SKM-1 (cell line): ENCODE results near the gene GNG7.
A peak's percentile ranks its signal among the peaks of the same experiment; 100 is the strongest.
"Not testable (repeated sequence)": the region's sequence is repeated elsewhere in the genome, so short reads cannot be mapped to it uniquely, and the experiment has no call there.

Experiments
- DNase-seq: peaks from one replicate; lab custom pipeline; 2025; ENCODE audit not compliant: unreplicated experiment; lab: John Stamatoyannopoulos, UW

Gene GNG7

DNA sequence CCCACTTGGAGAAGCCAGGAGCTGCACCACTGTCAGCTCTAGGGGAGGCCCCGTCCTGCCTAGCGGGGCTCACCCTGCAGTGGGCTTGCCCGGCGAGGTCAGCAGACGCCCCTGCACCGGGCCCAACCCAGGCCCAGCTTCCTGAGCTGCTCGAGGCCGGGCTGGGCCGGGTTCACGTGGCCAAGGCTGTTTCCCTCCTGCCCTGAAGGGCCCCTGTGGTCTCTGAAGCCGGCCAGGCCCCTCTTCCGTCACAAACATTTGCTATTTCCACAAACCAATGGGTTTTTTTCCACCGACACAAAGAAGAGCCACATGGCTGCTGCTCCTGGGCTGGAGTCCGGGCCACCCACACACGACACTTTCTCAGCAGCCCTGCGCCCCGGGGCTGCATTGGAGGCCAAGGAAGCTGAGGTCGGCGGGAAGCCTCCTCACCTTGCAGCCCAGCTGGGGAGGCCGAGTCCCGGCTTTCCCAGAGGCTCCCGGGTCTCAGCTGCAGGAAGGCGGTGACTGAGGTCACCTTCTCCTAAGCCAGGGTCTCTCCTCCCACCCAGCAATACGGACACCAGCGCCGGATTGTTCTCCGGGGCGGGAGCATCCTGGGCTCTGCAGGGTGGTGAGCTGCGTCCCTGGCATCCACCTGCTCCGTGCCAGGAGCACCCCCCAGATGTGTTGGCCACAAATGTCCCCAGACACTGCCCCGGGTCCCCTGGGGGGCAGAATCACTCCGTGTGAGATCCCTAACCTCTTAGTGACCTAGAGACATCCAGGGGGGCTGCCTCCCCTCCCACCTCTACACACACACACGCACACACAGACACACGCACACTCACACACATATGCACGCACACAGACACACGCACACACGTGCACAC is 146.0 kb downstream of the GNG7 start:
- DNase-seq = no peak

DNA sequence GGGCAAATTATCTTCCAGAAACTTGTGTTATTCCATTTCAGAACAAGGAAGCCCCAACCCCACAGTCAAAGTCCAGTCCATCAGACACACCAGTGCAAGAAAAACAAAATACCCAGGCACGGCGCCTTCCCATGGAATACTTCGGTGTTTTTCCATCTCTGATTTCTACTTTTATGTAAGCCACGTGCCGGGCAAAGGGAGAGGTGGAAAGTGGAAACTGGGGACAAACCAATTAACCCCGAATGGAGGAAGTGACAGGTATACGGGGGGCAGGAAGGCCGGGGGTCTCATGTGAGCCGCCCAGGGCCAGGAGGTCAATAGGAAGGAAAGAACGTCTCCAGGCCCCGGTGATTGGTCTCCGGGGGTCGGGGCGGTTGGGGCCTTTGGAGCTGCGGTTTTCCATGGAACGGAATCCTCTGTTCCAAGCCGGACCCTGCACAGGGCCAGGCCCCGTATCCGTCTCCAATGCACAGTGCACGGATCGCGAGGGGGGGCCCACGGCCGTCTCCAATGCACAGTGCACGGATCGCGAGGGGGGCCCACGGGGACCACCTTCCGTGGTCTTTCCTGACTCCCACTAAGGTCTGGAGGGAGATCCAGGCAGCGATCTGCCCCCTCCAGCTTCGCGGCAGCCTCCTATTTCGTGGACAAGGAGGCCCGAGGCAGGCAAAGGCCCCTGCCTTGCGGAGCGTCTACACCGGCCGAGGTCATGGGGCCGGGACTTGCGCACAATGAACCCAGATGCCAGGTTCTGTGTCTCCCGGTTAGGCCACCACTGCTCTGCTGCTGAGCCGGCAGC is 146.9 kb downstream of the GNG7 start:
- DNase-seq = no peak

DNA sequence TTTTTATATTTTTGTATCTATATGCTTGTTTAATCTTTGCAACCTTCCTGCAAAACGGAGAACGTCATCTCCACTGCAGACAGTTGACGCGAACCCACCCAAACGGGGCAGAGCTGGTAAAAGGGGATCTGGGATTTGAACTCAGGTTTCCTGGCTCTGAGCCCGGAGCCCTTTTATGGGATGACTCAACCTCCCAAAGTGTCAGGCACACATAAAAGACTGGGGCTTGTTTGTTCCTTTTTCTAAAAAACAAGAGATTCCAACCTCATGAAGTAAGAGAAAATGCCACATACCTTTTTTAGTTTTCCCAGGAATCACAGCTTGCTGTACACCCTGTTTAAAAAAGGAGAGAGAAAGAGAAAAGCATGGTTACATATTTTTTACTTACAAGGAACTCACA is 147.6 kb downstream of the GNG7 start:
- DNase-seq = no peak

DNA sequence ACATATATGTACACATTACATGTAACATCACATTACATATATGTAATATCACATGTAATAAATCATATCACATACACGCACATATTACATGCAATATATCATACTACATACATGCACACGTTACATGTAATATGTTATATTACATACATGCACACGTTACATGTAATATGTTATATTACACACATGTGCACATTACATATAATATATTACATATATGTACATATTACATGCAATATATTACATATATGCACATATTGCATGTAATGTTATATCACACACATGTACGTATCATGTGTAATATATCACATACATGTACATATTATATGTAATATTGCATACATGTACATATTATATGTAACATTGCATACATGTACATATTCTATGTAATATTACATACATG is 149.0 kb downstream of the GNG7 start:
- no peak for DNase-seq

DNA sequence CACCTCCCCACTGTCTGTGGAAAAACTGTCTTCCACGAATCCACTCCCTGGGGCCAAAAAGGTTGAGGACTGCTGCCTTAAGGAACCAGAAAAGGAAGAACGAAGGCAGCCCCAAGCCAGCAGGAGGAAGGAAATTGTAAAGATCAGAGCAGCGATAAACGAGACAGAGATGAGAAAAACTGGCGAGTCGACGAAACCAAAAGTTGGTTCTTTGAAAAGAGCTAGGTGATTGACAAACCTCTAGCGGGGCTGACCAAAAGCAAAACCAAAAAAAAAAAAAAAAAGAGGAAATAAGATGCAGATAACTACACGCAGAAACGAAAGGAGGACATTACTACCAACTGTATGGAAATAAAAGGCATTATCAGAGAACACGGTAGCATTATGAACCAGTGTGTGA is 149.6 kb downstream of the GNG7 start:
- peak; percentile 80 for DNase-seq

DNA sequence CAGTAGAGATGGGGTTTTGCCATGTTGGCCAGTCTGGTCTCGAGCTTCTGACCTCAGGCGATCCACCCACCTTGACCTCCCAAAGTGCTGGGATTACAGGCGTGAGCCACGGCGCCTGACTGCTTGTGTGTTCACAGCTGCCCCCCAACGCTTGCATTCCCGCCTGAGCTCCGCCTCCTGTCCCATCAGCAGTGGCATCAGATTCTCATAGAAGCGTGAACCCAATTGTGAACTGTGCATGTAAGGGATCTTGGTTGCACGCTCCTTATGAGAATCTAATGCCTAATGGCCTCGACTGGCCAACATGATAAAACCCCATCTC is 150.7 kb downstream of the GNG7 start:
- DNase-seq = no peak

DNA sequence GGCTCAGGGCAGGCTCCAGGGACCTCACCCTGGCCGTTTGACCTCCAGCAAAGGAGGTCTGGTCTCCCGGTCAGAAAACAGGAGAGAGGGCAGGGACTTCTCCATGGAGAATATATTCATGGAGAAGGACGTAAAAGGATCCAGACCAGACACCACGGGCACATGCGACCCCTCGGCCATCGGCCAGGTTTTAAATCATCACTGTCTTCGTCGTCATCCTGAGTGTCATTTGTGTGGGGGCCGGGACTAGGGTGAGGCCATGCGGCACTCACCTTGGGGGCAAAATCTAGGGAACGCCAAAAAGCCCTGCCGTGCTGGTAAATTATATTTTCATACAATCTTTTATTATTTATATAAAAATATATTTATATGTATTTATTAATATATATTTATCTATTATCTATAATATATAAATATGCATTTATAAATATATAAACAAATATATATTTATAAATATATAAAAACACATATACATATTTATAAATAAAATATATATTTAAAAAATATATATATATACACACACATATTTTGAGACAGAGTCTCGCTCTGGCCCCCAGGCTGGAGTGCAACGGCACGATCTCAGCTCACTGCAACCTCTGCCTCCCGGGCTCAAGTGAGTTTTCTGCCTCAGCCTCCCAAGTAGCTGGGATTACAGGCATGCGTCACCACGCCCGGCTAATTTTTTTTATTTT is 151.2 kb downstream of the GNG7 start:
- DNase-seq = no peak

DNA sequence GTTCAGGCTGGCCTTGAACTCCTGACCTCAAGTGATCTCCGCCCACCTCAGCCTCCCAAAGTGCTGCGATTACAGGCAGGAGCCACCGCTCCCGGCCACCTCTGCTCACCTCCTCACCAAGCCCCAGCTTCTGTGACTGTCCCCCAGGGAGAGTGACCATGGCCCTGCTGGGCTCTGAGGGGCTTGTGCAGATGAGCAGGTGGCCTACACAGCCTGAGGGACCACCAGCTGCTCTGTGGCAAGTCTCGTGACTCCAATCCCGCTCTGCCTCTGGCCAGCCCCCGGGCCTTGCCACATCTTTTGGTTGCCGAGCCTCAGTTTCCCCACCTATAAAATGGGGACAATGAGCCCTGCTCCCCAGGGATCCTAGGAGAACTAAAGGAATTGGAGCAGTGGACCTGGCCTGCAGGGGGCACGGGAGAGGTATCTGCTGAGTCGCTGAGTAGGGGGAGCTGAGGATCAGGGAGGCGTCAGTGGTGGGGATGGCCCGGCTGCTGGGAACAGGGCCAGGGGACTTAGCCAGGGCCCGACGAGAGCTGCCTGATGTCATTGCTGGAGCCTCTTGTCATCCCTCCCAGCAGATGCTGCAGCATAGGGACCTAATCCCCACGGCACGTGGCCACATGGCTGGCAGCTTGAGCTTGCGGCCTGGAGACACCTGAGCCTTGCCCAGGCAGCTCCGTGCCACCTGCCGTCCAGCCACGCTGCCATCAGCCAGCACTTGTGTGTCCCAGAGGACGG is 151.9 kb downstream of the GNG7 start:
- no peak for DNase-seq

DNA sequence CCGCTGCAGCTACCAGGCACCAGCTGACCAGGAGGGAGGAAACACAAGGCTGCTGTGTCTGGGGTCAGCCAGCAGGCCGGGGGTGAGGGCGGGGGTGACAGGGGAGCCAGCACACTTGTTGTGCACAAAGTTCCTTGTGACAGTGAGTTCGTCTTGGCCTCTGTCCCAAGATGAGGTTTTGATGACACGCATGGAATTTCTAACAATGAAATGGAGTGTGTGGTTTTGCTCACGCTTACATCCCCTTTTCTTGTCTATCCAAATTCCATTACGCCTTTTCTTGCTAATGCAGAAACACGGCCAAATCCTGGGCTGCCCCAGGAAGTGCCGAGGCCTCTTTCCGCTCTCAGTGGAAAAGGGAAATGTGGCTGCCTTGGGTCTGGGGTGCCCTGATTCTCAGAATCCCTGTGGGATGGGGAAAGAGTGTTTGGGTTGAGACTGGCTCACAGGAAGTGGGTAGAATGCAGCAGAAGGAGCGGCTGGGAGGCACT is 152.7 kb downstream of the GNG7 start:
- peak; percentile 67 for DNase-seq

DNA sequence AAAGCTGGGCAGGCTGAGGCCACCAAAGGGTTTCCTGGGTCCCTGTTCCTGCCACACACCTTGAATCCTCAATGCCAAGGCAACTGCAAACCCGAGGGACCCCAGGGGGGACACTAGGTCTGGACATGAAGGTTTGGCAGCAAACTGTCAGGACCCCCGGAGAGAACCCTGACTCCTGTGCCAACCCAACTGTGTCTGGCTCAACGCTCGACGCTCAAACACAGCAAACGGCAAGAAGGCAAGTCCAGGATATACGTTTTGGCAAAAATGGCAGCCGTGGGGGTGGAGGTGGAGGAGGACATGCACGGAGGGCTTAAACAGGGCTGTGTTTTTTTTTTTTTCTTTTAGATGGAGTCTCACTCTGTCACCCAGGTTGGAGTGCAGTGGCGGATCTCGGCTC is 153.5 kb downstream of the GNG7 start:
- DNase-seq = no peak

DNA sequence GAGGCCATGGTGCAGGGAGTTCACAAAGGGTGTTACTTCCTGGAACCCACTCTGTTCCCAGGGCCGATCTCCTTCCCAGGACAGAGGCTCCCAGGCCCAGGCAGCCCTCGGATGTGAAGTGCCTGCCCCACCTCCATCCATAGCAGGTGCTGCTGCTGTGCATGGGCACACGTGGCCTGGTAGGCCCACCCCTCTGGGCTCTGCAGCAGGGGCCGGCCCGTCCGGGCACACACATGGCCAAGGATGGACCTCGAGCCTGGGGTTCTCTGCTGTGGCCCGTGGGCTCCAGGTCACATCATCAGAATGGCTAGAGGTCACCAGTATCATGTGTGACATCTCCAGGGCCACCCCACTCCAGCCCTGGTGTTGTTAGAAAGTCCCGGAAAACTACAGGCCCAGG is 154.8 kb downstream of the GNG7 start:
- DNase-seq = no peak

DNA sequence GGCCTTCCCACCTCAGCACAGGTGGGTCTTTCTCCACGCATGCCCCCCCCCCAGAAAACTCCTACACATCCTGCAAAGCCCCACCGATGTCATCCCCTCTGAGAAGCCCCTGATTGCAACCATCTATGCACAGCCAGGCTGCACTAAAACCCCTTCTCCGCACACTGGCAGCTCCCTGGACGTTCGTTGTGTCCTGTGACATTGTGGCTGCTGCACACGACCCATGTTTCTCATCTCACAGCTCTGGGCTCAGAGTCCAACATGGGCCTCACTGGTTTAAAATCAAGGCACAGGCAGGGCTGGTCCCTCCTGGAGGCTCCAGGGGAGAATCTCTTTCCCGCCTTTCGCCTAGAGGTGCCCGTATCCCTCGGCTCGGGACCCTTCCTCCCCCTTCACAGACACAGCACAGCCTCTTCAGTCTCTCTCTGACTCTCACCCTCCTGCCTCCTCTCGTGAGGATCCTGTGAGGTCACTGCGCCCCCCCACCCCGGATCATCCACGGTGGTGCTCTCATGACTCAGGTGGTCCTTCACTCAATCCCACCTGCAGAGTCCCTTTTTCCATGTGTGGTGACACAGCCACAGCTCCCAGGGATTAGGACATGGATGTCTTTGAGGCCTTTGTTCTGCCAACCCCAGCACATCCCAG is 155.3 kb downstream of the GNG7 start:
- no peak for DNase-seq

DNA sequence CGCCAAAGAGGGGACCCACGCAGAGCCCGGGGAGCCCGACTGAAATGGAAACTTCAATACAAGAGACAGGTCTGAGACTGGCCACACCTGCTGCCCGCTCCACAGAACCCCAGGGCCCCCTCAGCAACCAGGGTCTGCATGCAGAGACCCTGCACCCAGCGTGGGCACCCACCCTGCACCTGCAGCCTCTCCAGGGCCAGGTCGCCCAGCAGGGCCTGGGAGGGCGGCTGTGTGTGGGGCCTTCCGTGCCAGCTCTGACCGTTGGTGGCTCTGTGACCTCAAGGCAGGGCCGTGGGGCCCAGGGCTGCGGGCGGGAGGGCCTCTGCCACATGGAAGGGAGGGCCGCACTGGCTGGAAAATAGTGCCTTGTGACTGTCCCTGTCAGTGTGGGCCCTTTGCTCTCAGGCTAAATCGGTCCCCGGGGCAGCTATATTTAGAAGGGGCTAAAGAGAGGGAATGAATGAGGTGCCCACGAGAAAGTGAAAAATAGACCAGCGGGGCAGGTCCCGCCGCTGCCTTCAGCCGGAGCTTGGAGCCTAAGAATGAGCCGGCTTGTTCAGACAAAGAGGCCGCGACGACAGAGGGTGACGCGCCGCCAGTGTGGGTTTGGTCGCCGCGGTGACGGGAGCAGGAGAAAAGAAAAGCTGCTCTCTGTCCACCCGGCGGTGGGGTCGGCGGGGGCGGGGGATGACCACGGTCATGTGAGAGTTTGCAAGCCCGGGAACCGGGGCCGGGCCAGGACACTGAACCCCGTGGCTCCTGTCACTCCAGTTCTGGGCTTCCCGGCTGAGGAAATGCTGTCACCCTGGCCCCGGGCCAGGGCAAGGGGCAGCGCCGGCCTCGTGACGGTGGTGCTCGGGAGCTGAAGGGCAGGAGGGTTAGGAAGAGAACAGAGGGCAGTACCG is 156.1 kb downstream of the GNG7 start:
- peak; percentile 57 for DNase-seq

DNA sequence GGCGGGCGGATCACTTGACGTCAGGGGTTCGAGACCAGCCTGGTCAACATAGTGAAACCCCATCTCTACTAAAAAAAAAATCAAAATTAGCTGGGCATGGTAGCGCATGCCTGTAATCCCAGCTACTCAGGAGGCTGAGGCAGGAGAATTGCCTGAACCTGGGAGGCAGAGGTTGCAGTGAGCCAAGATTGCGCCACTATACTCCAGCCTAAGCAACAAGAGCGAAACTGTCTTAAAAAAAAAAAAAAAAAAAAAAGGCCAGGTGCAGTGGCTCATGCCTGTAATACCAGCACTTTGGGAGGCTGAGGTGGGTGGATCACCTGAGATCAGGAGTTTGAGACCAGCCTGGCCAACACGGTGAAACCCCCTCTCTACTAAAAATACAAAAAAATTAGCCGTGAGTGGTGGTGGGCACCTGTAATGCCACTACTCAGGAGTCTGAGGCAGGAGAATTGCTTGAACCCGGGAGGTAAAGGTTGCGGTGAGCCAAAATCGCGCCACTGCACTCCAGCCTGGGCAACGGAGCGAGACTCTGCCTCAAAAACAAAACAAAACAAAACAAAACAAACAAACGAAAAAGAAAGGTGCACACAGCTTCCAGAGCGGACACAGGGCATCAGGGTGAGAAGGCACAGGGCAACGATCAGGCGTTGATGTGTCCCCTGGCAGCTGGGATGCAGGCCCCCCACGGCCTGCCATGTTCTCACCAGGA is 156.9 kb downstream of the GNG7 start:
- not testable (repeated sequence) for DNase-seq

DNA sequence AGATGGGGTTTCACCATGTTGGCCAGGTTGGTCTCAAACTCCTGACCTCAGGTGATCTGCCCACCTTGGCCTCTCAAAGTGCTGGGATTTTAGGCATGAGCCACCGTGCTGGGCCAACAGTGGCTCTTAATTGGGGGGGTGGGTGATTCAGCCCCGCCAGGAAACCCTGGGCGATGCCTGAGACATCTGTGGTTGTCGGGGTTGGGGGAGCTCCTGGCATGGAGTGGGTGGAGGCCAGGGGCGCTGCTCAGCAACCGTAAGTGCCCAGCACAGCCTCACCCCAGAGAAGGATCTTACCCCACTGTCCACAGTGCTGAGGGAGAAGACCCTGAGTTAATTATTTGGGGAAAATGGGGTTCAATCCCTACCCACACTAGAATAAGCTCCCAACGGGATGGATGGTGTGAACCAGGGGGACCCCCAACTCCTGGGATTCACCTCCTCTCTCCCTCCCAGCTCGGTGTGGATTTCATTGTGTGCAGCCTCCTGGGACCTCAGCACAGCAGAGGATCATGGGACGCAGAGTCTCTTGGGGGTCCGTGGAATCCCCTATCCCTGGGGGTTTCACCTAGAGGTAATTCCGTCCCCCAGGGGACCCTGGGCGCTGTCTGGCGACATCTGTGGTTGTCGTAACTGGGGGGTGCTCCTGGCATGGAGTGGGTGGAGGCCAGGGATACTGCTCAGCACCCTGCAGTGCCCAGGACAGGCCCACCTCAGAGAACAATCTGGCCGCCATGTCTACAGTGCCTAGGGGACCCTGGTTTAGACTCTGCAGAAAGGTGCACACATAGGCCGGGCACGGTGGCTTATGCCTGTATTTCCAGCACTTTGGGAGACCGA is 157.7 kb downstream of the GNG7 start:
- no peak for DNase-seq

DNA sequence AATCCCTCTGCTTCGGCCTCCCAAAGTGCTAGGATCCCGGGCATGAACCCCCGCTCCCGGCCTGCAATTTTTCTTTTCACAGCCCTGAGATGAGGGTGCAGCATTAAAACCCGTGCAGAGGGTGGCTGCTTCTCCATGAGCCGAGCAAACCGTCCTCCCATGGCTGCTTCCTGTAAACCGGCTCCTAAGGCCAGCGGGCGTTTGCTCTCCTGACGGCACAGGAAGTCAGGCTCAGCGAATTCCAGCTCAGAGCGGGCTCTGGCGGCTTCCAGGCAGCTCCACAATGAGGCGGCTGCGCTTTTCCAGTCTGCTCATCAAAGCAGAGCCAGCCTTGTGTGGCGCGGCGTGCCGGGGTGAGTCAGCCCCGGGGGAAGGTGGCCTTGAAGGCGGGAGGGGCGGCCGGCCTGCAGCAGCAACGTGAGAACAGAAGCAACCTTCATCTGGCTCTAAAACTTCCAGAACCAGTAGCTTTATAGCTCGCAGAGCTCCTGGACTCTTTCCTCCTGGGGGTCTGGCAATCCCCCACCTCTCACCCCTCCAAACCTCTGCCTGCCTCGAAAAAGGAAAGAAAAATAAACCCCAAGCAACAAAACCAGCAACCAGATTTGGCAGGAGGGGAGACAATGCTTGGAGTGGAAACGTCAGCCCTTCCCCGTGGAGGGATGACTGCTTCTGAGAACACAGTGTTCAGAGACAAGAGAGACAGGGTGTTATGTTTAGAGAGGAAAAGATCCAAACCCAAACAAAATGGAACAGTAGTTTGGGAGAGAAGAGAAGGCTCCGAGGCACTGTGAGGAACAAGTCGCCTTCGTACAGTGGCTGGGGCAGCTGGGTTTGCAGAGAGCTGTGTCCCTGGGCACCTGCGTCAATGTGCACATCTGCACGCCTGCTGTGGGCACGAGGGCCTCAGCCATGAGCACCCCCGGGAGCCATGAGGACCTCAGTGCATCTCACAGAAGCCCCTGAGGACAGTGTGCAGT is 158.7 kb downstream of the GNG7 start:
- peak; percentile 19 for DNase-seq

DNA sequence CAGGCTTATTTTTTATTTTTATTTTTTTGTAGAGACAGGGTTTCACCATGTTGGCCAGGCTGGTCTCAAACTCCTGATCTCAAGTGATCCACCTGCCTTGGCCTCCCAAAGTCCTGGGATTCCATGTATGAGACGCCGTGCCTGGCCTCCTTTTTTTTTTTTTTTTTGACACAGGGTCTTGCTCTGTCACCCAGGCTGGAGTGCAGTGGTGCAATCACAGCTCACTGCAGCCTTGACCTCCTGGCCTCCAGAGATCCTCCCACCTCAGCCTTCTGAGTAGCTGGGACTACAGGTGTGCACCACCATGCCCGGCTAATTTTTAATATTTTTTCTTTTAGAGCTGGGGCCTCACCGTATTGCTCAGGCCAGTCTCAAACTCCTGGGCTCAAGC is 159.4 kb downstream of the GNG7 start:
- not testable (repeated sequence) for DNase-seq
